Bone marrow (tissue), 2 donors: Measurements from ENCODE around the gene YWHAG.
"Not testable (repeated sequence)": the region's sequence is repeated elsewhere in the genome, so short reads cannot be mapped to it uniquely, and the experiment has no call there.

Experiments used
- DNase-seq, 2 donors: peaks; one replicate each; lab custom pipeline; 2025; lab: John Stamatoyannopoulos, UW

The YWHAG gene

DNA sequence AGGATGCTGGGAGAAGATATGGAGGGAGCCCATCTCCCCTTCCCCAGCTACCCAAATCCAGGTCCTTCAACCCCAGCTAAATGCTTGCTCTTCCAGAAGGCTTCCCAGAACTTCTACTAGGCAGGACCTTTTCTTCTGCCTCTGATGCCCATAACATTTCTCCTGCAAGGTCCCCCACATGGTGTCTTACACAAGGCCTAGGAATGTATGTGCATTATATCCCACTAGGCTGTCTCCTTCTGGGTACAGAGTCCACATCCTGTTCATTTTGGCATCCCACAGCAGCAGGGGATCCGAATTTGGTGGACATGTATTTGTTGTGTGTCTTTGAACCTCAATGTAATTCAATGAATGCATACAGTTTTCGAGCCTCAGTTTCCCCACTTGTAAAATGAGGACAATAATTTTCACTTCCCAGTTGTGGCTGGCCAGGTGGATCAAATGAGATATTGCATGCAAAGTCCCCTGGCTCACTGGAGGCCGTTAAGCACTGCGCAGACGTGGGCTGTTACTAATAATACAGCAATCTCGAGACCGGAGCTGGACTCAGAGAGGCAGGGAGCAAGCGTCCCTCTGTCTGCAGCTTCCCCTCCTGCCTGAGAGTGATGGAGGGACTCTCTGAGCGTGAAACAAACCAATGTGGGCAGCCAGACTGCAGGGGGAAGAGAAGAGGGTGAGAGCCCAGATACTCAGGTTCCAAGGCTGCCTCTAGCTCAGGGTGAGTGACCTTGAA is 18.6 kb upstream of the YWHAG start:
- DNase-seq = no peak

DNA sequence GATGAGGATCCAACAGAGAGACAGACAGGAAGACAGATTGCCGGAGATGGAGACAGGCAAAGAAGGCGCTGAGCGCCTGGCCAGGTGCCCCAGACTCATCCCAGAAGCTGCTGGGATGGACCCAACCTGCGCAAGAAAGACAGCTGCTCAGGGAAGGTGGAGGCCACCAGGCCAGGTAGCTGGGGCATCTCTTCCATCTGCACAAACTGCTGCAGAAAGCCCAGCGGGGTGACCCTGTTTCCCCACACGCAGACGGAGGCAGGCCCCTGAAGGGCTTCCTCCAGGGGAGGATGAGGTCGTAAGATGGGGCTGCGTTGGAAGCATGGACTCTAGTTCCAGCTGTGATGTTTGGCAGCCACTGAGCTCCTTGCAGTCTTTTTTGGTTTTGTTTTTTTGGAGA is 16.5 kb upstream of the YWHAG start:
- DNase-seq = no peak

DNA sequence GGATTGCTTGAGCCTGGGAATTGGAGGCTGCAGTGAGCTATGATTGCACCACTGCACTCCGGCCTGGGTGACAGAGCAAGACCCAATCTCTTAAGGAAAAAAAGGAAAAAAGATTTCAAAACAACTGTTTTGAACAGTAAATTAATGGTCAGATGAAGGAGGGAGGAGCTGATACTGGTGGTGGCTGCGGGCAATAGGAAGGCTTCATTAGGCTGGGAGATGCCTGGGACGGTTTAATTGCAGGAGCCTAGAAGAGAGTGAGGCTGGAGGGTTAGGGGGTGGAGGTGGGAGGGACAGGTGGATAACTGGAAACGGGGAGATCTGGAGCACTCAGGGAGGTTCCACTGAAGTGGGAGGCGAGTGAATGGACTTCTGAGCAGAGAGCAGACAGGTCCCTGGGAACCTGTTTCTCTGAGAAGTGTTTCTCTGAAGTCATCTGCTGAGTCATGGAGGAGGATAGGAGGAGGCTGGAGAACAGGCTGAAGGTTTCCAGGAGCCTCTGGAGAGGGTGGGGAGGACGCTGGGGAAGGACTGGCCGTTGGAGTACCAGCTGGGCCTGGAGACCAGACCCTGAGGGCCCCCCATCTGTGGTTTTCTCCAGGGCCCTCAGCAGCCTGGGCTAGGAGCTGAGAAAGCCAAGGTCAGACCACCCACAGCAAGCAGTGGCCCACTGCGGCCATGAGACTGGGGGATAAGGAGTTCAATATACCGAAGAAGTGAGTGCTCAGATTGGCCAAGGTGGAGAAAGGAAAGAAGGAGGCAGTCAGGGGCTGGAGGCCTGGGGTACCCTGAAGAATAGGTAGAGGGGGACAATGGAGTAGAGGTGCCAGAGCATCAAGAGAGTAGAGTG is 14.4 kb upstream of the YWHAG start:
- peak in 1 of 2 donors; percentile 48 for DNase-seq

DNA sequence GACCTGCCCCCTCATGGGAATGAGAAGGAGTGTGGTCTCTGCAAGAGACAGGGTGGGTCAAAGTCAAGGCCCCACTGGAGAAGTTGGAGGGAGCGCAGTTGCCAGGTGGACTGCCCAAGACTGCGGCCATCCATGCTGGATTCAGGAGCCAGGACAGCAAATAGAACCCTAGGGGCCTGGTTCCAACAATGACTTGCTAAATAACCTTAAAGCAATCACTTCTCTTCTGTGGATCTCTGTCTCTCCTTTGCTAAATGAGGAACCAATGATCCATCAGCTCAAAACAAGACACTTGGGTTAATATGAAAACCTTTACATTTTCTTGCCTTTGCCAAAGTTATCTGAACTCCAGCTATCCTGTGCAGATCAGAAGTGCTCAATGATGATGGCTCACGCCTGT is 12.6 kb upstream of the YWHAG start:
- DNase-seq = no peak

DNA sequence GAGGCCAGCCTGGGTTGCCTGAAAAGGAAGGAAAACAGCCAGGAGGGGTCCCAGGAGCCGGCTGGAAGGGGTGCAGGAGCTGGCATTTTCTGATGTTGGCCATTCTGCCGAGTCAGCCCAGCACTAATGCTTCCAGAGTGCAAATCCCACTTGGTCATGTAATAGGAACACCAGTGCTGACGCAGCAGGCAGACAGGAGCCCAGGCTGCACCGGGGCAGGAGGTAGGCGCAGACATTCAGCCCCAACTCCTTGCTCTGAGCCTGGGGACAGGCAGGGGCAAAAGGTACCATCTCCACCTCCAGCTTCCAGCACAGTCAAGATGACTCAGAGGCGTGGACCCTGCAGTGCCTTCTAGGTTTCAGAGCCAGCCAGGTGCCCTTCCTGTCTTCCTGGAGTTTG is 10.2 kb upstream of the YWHAG start:
- no peak for DNase-seq

DNA sequence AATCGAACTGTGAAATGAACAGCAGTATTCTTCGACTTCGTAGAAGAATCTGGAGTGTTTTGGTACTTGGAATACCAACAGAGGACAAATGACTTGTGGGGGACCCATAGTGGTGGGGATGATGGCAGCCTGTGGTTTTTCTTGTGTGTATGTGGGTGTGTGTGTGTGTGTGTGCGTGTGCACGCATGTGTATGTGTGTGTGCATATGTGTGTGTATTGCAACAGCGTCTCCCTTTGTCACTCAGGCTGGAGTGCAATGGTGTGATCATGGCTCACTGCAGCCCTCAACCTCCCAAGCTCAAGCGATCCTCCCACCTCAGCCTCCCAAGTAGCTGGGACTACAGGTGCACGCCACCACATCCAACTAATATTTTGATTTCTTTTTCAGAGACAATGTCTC is 9.4 kb upstream of the YWHAG start:
- no peak for DNase-seq

DNA sequence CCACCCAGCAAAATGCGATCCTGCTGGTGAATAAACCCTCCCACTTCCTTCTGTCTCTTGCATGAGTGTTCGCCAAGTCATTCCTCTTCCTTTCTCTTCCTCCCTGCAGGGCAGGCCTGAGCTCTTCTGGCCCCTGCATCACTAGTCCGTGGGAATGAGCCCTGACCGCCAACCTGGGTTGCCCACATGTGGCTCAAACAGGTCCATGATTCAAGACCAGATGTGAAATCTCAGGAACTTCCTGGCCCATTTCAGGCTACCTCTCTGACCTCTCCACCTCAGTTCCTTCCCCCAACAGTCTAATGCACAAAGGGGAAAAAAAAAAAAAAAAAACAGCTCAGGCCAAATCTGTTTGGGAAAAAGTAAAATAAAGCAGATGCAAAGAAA is 5.4 kb upstream of the YWHAG start:
- peak in 1 of 2 donors; percentile 50 for DNase-seq

DNA sequence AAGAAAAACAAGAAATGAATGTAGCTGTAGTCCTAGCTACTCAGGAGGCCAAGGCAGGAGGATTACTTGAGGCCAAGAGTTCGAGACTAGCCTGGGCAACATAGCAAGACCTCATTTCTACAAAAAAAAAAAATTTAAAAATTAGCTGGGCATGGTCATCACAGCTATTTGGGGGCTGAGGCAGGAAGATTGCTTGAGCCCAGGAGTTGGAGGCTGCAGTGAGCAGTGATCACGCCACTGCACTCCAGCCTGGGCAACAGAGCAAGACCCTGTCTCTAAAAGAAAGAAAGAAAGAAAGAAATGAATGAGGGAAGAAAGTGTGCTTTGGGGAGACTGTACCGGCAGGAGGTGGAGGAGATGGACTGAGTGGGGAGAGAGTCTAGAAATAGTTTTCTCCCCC is 5.0 kb upstream of the YWHAG start:
- not testable (repeated sequence) for DNase-seq

DNA sequence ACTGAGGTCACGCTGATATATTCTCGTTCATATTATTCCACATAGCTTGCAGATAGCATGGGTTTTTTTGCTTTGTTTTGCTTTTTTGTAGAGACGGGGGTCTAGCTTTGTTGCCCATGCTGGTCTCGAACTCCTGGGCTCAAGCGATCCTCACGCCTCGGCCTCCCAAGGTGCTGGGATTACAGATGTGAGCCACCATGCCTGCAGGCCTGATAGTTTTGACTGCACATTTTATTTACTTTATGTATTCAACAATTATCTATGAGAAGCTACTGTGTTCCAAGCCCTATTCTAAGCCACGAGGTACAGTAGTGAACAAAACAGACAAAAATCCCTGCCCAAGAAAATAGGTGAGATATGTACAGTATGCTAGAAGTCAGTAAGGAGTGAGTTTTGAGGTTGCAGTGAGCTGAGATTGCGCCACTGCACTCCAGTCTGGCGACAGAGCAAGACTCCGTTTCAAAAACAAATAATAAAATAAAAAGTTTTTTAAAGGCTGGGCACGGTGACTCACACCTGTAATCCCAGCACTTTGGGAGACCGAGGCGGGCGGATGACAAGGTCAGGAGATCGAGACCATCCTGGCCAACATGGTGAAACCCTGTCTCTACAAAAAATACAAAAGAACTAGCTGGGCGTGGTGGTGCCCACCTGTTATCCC is 1.3 kb upstream of the YWHAG start:
- DNase-seq = no peak

DNA sequence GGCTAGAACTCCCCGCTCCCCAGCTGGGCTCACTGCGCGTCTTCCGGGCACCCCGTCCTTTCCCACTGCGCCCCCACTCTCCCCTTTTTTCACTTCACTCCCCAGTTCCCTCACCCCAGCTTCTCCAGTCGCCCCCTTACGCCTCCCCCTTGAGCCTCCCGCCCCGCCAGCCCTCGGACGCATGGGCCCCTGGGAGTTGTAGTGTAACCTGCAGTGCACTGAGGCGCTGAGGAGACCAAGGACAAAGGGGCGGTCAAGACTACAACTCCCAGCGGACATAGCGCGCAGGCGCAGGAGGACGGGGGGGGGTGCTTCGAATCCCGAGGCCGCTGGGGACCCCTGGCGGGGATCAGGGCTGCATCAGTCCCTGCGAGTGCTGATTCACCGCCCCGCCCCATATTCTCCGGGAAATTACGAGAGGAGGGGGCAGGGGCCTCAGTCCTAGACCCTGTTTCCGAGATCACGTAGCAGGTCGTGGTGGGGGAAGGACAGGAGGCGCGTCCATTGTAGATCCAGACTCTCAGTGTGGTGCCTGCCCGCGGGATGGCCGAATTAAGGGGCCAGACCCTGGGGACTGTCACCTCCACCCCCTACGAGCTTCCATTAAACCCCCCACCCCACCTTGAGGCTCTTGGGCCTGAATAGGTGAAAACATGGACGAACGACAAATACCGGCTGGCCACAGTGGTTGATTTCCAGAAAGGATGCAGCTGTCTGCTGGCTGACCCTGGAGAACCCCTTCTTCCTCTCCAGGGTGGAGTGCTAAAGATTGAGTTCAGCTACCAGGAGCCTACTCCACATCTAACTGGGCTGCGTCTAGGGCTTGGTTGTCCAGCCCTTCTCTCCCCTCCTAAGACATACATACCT is 553 bp upstream of the YWHAG start:
- peak; percentile 98 to 100 for DNase-seq

DNA sequence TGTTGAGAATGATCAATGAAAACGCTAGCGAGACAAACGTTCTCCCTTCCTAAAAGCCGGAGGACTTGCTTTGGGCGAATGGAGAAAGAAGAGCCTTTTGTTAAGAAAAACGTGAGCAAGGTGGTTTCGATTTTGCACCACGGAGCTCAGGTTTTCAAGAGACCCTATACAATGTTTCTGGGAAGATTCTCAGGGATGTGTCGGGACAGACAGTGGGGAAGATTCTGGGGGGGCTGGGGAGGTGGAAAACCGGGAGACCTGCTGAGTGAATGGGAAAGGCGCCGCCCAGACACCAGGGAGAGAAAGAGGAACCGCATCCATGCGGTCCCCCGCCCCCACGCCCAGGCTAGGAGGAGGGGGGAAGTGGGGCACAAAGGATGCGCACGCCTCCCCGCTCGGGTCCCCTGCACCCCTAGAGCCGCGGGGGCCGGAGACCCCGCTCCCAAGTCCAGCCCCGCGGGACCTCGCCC is 745 bp downstream of the YWHAG start:
- DNase-seq = peak; percentile 26 to 55

DNA sequence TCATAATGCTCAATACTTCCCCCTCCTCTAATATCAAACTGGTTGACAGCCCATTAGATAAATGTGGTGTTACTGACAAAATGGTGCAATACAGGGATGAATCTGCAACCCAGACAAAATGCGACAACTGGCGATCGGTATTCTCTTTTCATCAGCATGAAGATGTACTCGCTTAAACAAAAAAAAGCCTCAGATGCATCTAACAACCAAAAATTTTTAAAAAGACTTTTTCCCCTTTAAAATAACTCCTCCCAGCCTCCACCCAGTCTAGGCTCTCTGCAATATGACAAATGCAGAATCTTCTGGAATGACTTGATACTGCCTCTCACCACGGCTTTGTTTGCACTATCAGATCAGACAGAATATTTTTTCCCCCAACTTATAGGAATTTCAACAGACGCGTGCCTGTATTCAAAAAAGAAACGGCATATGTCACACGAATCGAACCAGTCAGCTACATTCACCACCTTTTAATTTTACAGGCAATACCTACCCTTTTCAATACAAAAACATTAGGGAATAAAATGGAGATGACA is 1.2 kb downstream of the YWHAG start:
- no peak for DNase-seq

DNA sequence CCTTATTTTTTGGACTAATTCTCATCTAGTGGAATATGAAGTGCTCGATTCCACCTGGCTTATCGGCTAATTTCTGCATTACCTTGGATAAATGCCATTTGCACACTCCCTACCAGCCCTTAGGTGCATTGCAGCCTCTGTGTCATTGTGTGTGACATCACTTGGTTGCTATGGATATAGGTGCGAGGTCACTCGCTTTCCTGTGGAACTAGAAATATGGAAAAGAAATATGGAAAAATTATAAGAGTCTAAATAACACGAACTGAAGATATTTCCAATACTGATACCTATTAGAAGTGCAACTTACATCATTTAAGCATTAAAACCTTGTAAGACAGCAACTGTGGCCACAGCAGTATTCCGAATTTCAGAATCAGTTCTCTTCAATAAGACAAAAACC is 2.0 kb downstream of the YWHAG start:
- no peak for DNase-seq

DNA sequence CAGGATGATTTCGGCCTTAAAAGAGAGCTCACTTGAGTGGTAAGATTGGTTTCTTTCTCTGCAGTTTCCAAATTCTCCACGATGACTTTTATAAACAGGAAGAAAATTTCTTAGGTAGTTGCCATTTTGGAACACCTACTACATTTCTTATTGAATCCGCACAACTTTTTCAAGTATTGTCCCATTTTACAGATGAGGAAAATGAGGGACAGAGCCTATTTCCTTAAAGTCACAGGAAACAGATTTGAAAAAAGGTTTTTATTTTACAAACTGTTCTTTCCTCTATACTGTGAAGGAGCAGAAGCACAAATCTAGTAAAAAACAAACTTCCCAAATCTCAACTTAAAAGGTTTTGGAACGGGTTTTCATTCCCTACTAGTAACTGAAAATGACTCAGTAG is 2.7 kb downstream of the YWHAG start:
- DNase-seq = no peak

DNA sequence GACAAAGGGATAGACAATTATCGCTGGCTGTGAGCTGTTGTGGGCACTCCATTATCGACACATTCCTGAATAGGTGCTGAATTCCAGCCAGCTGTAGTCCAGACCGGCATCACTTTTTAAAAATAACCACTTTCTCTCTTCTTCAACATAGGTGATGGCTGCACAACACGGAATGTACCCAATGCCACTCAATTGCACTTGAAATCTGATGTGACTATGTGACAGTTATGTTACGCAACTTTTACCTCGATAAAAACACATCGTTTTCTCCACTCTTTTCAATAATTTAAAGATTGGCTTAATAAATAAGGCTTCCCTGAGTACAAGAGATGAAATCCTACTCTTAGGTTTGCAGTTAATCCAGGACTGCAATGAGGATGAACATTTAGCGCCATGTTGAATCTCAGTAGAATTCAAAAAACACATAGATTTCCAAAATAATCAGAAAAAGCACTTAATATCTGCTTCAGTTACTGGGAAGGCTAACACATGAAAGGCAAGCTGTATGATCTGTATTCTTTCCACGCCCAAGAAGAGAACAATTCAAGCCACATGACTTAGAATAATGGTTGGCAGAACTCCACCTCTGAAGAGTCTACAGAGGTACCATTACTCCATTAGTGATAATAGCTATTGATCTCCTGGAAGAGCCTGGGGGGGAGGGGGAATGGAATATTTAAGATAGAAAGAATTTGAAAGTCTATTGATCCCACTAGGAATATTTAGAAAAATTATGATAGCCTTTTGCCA is 3.6 kb downstream of the YWHAG start:
- DNase-seq = no peak

DNA sequence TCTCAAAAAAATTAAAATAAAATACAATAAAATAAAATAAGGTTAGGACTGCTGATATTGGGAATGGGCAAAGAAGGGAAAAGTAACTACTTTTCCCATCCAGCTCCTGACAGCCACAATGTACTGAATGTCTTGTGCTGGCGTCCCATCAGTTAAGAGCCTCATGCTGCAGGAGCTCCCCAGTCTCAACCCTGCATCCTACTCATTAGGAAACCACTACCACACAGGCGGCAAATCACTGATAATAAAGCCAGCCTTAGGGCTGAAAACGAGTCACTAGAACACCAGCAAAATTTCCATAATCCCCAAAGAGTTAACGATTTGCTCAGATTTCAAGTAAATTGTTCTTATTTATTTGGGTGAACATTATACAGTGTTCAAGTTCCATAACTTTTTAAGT is 4.3 kb downstream of the YWHAG start:
- DNase-seq = no peak

DNA sequence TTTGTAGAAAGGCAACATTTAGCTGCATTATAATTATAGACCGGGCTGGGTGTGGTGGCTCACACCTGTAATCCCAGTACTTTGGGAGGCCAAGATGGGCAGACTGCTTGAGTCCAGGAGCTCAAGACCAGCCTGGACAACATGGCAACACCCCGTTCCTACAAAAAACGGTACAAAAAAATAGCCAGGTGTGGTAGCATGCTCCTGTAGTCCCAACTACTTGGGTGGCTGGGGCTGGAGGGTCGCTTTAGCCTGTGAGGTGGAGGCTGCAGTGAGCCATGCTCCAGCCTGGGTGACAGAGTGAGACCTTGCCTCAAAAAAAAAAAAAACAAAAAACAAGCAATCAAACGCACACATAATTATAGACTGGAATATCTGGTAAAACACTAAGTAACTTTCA is 5.0 kb downstream of the YWHAG start:
- no peak for DNase-seq

DNA sequence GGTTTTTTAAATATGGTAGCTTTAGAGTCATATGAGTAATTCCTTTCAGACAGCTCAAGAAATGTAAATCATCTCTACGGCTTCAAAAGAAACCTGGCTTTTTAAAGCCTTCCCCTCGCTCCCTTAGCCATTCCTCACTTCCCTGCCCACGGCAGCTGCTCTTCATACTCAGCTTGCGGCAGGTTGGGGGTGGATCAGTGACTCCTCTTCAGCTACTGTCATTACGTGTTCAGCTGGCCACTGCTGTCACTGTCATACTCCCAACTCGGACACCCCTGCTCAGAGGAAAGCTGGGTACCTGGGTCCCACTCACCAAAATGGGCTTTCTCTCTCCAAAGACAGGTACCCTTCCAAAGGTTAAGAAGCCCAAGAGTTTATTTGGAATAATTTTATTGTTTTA is 6.6 kb downstream of the YWHAG start:
- no peak for DNase-seq

DNA sequence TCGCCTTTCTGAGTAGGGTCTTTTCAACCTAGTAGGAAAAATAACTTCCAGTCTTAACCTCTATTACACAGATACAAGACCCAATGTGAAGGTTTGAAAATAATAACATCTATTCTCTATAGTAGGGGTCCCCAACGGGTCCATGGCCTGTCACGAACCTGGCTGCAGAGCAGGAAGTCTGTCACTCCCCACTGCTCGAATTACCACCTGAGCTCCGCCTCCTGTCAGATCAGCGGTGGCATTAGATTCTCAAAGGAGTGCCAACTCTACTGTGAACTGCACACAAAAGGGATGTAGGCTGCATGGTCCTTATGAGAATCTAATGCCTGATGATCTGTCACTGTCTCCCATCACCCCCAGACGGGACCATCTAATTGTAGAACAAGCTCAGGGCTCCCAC is 7.4 kb downstream of the YWHAG start:
- DNase-seq = no peak

DNA sequence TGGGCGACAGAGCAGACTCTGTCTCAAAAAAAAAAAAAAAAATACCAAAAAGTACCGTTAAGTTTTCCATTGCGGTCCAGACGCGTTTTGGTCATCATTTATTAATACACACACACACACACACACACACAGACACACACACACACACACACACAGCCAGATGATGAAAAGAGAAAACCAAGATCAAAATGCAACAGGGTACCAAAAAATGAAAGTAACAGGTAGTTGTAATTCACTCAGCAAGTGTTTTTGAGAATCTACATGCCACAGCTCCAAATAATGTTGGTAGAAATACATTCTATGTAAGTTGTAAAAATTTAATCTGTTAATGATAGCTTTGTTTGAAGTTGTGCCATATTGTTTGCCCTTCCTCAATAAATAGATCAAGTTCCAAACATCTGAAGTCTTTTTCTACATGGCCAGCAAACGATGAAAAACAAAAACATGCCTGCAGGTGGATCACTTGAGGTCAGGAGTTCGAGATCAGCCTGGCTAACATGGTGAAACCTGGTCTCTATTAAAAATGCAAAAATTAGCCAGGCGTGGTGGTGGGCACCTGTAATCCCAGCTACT is 9.4 kb downstream of the YWHAG start:
- DNase-seq = no peak

DNA sequence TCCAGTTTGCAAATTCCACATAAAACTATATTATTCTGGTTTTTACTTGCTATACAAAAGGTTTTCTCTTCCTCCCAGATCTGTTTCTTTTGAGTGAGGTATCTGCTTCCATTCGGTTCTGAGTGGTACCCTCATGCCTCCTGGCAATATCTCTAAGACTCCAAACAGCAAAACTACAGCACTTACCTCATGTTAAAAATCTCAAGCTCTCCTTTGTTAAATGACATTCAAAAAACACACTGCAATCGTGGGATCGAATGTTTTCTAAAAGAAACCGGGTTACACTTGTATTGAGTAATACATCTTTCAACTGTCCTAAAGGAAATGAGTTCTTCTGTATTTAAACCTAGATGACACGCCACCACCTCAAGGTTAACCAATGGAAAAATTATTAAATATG is 11.1 kb downstream of the YWHAG start:
- DNase-seq = no peak
